ENCODE data around the gene PEX1.

GRCh38 chr7:92534572-92534971 lies 6.3 kb upstream of the PEX1 start:
- TF ChIP-seq CTCF (conservative IDR thresholded peaks at IDR 0.05) (no peak), ZFX (IDR thresholded peaks at IDR 0.05) (no peak)
